Testis (tissue), 2 donors: ENCODE data around the gene LIMK2.

Experiments
- POLR2A ChIP-seq: fragments of 450-650 bp; IDR thresholded peaks from one replicate; pipeline ENCODE4 v1.6.1; 2017; ENCODE audit warnings: antibody characterized with exemption, mild to moderate bottlenecking, moderate library complexity
- TF ChIP-seq, protein P1 (sequence below), 3 experiments: fragments of 450-650 bp in 2 of 3; fragments of 200-600 bp in 1 of 3; sonication (generic) in 1 of 3; IDR thresholded peaks; one replicate each; pipeline ENCODE4 v1.5.1; 2016 to 2019; ENCODE audit warnings: antibody characterized with exemption in 3 of 3, mild to moderate bottlenecking in 2 of 3, moderate library complexity in 1 of 3

DNA sequence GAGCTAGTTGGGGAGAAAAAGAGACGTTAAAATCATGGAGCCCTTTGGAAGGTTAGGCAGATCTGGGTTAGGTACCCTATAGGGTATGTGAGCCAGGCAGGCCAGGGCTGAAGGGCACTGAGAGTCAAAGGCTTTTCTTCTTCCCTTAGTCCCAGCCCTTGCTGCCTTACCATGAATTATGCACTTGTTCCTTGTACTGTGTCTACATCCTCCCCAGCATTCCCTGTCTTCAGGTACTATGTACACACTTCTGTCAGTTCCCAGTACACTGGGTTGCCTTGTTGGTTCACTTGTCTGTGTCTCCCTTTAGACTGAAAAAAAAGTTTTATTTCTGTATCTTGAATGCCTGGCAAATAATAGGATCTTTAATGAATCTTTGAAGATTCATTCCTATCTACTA is 35.2 kb upstream of the LIMK2 start:
- TF ChIP-seq, protein P1, sequence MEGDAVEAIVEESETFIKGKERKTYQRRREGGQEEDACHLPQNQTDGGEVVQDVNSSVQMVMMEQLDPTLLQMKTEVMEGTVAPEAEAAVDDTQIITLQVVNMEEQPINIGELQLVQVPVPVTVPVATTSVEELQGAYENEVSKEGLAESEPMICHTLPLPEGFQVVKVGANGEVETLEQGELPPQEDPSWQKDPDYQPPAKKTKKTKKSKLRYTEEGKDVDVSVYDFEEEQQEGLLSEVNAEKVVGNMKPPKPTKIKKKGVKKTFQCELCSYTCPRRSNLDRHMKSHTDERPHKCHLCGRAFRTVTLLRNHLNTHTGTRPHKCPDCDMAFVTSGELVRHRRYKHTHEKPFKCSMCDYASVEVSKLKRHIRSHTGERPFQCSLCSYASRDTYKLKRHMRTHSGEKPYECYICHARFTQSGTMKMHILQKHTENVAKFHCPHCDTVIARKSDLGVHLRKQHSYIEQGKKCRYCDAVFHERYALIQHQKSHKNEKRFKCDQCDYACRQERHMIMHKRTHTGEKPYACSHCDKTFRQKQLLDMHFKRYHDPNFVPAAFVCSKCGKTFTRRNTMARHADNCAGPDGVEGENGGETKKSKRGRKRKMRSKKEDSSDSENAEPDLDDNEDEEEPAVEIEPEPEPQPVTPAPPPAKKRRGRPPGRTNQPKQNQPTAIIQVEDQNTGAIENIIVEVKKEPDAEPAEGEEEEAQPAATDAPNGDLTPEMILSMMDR (IDR thresholded peaks at IDR 0.05), result no peak
- TF ChIP-seq POLR2A, result no peak
